Fibroblast of the aortic adventitia (primary cell): ENCODE measurements around the gene LRRC8E. TPM values are rescaled to one million over a fixed set of nuclear protein-coding genes. Genes with fewer than 3 reads are reported as not detected.

Experiments
- DNase-seq: peaks from one replicate; pipeline ENCODE4 v3.0.0-alpha.2; 2010; ENCODE audit warnings: low read depth
- H3K4me3 ChIP-seq: 2 replicates; pipeline ENCODE4 v1.5.1; 2011; ENCODE audit warnings: low read depth, mild to moderate bottlenecking, control low read depth, low read length, moderate library complexity
- CTCF ChIP-seq: IDR thresholded peaks from 2 replicates; pipeline ENCODE4 v1.5.1; 2011; ENCODE audit warnings: mild to moderate bottlenecking, low read length, control low read depth, inconsistent platforms; ENCODE audit not compliant: insufficient read depth
- total RNA-seq: library from RNA; depleted of rRNA; stranded (reverse); fragments of >200 nt; gene quantifications from 2 replicates; pipeline ENCODE4 v1.2.3, GENCODE V29; 2012; ENCODE audit warnings: low replicate concordance

Gene LRRC8E
- total RNA-seq, 1 donor, result 5.2 TPM

DNA sequence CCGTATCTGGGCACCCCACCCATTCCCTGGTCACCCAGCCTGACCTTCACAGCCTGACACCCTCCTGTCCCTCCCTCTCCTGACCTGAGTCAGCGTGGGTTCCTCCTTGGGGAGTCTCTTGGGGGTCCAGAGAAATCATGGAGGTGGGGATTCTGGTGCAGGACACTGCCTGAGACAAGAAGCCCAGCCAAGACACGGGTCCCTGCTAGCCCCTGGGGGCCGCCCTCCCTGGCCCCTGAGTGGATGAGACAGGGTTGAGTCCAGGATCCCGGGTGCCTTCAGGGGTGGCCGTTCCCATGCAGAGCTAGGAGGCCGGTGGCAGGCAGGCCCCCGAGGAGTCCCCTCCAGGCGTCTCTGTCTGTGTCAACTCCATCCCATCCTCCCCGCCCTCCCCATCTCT, 17.0 kb downstream of the LRRC8E start:
- no peak for DNase-seq
- peak overlapping the region; percentile 88 for H3K4me3 ChIP-seq
- TF ChIP-seq CTCF, result no peak

DNA sequence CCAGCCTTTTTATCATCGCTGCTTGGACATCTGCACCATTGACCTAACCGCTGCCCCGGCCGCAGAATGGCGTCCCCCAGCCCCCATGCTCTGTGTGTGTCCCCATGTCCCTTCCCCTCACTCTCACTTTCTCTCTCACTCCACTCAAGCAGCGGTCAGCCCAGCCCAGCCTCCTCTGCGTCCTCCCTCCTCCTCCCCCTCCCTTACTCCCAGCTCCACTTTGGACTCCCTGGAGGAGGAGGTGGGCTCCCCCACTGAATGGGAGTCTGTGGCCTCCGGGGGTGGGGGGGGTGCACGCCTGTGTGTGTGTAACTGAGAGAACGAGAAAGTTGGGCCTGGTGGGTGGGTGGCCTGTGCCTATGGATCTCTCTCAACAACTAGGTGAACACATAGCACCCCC, 17.5 kb downstream of the LRRC8E start:
- DNase-seq, result no peak
- no peak overlapping the region for H3K4me3 ChIP-seq
- no peak for TF ChIP-seq CTCF

GRCh38 chr19:7907122-7907521, 18.8 kb downstream of the LRRC8E start:
- TF ChIP-seq CTCF, result no peak
- no peak overlapping the region for H3K4me3 ChIP-seq
- DNase-seq, result no peak

- DNase-seq, result no peak
- no peak overlapping the region for H3K4me3 ChIP-seq
- no peak for TF ChIP-seq CTCF
These were observed 19.2 kb downstream of the LRRC8E start for GRCh38 chr19:7907544-7907943.

GRCh38 chr19:7908078-7908699, 19.9 kb downstream of the LRRC8E start:
- TF ChIP-seq CTCF, result no peak
- no peak overlapping the region for H3K4me3 ChIP-seq
- no peak for DNase-seq

- DNase-seq, result no peak
- no peak for TF ChIP-seq CTCF
- H3K4me3 ChIP-seq, result no peak overlapping the region
These were observed 20.6 kb downstream of the LRRC8E start for GRCh38 chr19:7908742-7909461.
